GM19397 (cell line): ENCODE results near the gene OR14A2.
"Not testable (repeated sequence)": the region's sequence is repeated elsewhere in the genome, so short reads cannot be mapped to it uniquely, and the experiment has no call there.

Experiments used
- ATAC-seq: cut with Tn5 transposase; IDR thresholded peaks from one replicate; pipeline ENCODE4 v1.9.1; 2021; ENCODE audit warnings: mild to moderate bottlenecking, moderate library complexity; ENCODE audit not compliant: unreplicated experiment

The OR14A2 gene

GRCh38 chr1:247748041-247748440 lies at the start of gene OR14A2:
Gene OR14A2, minus strand, starts transcription at chr1:247748141.
- ATAC-seq: no peak

GRCh38 chr1:247797518-247797917 lies 49.6 kb upstream of the OR14A2 start:
- no peak for ATAC-seq

GRCh38 chr1:247769603-247770002 lies 21.7 kb upstream of the OR14A2 start:
- no peak for ATAC-seq

GRCh38 chr1:247760456-247760855 lies 12.5 kb upstream of the OR14A2 start, which contains the start of gene OR1C1:
Gene OR1C1, minus strand, starts transcription at chr1:247760556. Its CDS starts 2,150 bp downstream, at chr1:247758406.
- no peak for ATAC-seq

- not testable (repeated sequence) for ATAC-seq
Measured at GRCh38 chr1:247754311-247754710, 6.4 kb upstream of the OR14A2 start.

- ATAC-seq: no peak
Measured at GRCh38 chr1:247749870-247750269, 1.9 kb upstream of the OR14A2 start.

- no peak for ATAC-seq
Measured at GRCh38 chr1:247747616-247748015, 325 bp downstream of the OR14A2 start.

GRCh38 chr1:247746391-247746935 lies 1.5 kb downstream of the OR14A2 start:
- ATAC-seq: no peak

GRCh38 chr1:247742215-247742760 lies 5.7 kb downstream of the OR14A2 start:
- ATAC-seq: not testable (repeated sequence)

GRCh38 chr1:247741756-247742155 lies 6.2 kb downstream of the OR14A2 start:
- no peak for ATAC-seq

- no peak for ATAC-seq
Measured at GRCh38 chr1:247740721-247741120, 7.2 kb downstream of the OR14A2 start.

- no peak for ATAC-seq
Measured at GRCh38 chr1:247738315-247738714, 9.6 kb downstream of the OR14A2 start, which contains the start of gene OR14K1. Gene OR14K1, plus strand, starts transcription at chr1:247738615. Its CDS starts 0 bp downstream, at chr1:247738615.

GRCh38 chr1:247721222-247721621 lies 26.7 kb downstream of the OR14A2 start:
- ATAC-seq: no peak

GRCh38 chr1:247716546-247716945 lies 31.4 kb downstream of the OR14A2 start, which contains the start of gene OR6F1:
Gene OR6F1, minus strand, starts transcription at chr1:247716646. Its CDS starts 3,891 bp downstream, at chr1:247712755.
- ATAC-seq: no peak

- ATAC-seq: no peak
Measured at GRCh38 chr1:247713753-247714152, 34.2 kb downstream of the OR14A2 start.

- ATAC-seq: not testable (repeated sequence)
Measured at GRCh38 chr1:247710681-247711080, 37.3 kb downstream of the OR14A2 start.

GRCh38 chr1:247701338-247701737 lies 46.6 kb downstream of the OR14A2 start:
- ATAC-seq: no peak

- ATAC-seq: peak; percentile 93
Measured at GRCh38 chr1:247681288-247681897, 66.5 kb downstream of the OR14A2 start.

- no peak for ATAC-seq
Measured at GRCh38 chr1:247680171-247680570, 67.8 kb downstream of the OR14A2 start.

- ATAC-seq: no peak
Measured at GRCh38 chr1:247679639-247680038, 68.3 kb downstream of the OR14A2 start, which contains the start of gene OR13G1. Gene OR13G1, minus strand, starts transcription at chr1:247679739. Its CDS starts 6,698 bp downstream, at chr1:247673041.
